A673 (cell line): Measurements from ENCODE around the gene ACP7.

Experiments
- EZH2 ChIP-seq: fragments of 200-600 bp; sonication (generic); IDR thresholded peaks from 2 replicates; pipeline ENCODE4 v1.6.1; 2017; ENCODE audit warnings: borderline replicate concordance, low read depth, mild to moderate bottlenecking, mixed read lengths, antibody characterized with exemption, low read length; ENCODE audit not compliant: poor library complexity, severe bottlenecking
- TF ChIP-seq, protein P1 (sequence below): fragments of 300-800, 200-600 bp; sonication (generic); conservative IDR thresholded peaks from 2 replicates; pipeline ENCODE4 v1.5.1; 2017; ENCODE audit warnings: low read depth, mild to moderate bottlenecking, antibody characterized with exemption, low read length, moderate library complexity, mixed read lengths

DNA sequence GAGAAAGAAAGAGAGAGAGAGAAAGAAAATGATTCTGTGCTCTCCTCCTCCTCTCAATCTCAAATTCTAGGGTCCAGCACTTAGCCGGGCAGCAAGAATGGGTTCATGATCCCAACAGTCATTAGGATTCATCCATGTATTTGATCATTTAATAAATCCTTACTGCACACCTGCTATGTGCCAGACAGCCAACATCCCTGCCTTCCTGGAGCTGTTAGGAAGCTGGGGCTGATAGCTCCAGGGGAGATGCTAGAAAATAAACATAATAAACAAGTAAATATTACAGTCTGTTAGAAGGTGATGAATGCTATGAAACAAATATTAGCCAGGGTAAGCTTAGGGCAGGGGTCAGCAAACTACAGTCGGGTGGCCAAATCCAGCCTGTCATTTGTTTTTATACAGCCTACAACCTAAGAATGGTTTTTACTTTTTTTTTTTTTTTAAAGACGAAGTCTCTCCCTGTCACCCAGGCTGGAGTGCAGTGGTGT, 9.9 kb upstream of the ACP7 start:
- TF ChIP-seq, protein P1, sequence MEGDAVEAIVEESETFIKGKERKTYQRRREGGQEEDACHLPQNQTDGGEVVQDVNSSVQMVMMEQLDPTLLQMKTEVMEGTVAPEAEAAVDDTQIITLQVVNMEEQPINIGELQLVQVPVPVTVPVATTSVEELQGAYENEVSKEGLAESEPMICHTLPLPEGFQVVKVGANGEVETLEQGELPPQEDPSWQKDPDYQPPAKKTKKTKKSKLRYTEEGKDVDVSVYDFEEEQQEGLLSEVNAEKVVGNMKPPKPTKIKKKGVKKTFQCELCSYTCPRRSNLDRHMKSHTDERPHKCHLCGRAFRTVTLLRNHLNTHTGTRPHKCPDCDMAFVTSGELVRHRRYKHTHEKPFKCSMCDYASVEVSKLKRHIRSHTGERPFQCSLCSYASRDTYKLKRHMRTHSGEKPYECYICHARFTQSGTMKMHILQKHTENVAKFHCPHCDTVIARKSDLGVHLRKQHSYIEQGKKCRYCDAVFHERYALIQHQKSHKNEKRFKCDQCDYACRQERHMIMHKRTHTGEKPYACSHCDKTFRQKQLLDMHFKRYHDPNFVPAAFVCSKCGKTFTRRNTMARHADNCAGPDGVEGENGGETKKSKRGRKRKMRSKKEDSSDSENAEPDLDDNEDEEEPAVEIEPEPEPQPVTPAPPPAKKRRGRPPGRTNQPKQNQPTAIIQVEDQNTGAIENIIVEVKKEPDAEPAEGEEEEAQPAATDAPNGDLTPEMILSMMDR = no peak
- TF ChIP-seq EZH2 = no peak
